IMR-90 (cell line): ENCODE measurements around the gene PSENEN. TPM values are rescaled to one million over a fixed set of nuclear protein-coding genes. Genes with fewer than 3 reads are reported as not detected.

ENCODE experiments used
- ATAC-seq: fragments of 200-7000 bp; cut with Tn5 transposase; 2 replicates; pipeline ENCODE4 v1.9.1; 2020; ENCODE audit warnings: low read depth, mild to moderate bottlenecking, moderate library complexity
- BruUV-seq: library from RNA; stranded (reverse); fragments of 400-500 nt; replicated peaks from 2 replicates; lab custom pipeline; 2021; lab: Mats Ljungman, UMichigan
- CTCF ChIA-PET: fragments of 300-600 bp; formaldehyde crosslinking; extraction: SDS; loops from one replicate; lab custom pipeline; 2021; ENCODE audit warnings: antibody characterized with exemption; lab: Yijun Ruan, JAX
- POLR2A ChIA-PET: fragments of 300-600 bp; sonication (Branson Sonifier 250); formaldehyde crosslinking; loops from one replicate; lab custom pipeline; 2022; ENCODE audit warnings: antibody characterized with exemption; ENCODE audit not compliant: unreplicated experiment; lab: Charles Lee
- DNase-seq: peaks from one replicate; pipeline ENCODE4 v3.0.0; 2013
- H2AFZ ChIP-seq: replicated peaks from 2 replicates; pipeline ENCODE3; 2013; ENCODE audit warnings: low read length, mild to moderate bottlenecking; ENCODE audit not compliant: poor library complexity
- H2AK5ac ChIP-seq: 2 replicates; pipeline ENCODE4 v1.6.1; 2013; ENCODE audit warnings: low read depth, low read length, inconsistent platforms
- H2AK9ac ChIP-seq: replicated peaks from 2 replicates; pipeline ENCODE3; 2013; ENCODE audit warnings: mild to moderate bottlenecking, low read depth, low read length, moderate library complexity; ENCODE audit not compliant: poor library complexity
- H2BK120ac ChIP-seq: 2 replicates; pipeline ENCODE4 v1.6.1; 2013; ENCODE audit warnings: low read depth, low read length, inconsistent platforms
- H2BK15ac ChIP-seq: 3 replicates; pipeline ENCODE4 v1.6.1; 2013; ENCODE audit warnings: low read depth, low read length, inconsistent platforms
- H2BK20ac ChIP-seq: 2 replicates; pipeline ENCODE4 v1.6.1; 2013; ENCODE audit warnings: low read depth, mild to moderate bottlenecking, inconsistent platforms, low read length, moderate library complexity
- H2BK5ac ChIP-seq: 2 replicates; pipeline ENCODE4 v1.6.1; 2013; ENCODE audit warnings: mild to moderate bottlenecking, low read depth, low read length, inconsistent platforms; ENCODE audit not compliant: poor library complexity, severe bottlenecking
- H3K14ac ChIP-seq: replicated peaks from 2 replicates; pipeline ENCODE4 v1.6.1; 2013; ENCODE audit warnings: low read depth, low read length, inconsistent platforms
- H3K18ac ChIP-seq: 2 replicates; pipeline ENCODE4 v1.6.1; 2013; ENCODE audit warnings: low read depth, low read length, control low read depth
- H3K23ac ChIP-seq: 2 replicates; pipeline ENCODE4 v1.6.1; 2013; ENCODE audit warnings: low read depth, low read length, inconsistent platforms
- H3K27ac ChIP-seq: 2 replicates; pipeline ENCODE4 v1.5.1; 2013; ENCODE audit warnings: mild to moderate bottlenecking, control low read depth, low read length; ENCODE audit not compliant: insufficient read depth
- H3K27me3 ChIP-seq: 2 replicates; pipeline ENCODE4 v1.6.1; 2013; ENCODE audit warnings: low read length; ENCODE audit not compliant: control insufficient read depth, insufficient read depth
- H3K36me3 ChIP-seq: 2 replicates; pipeline ENCODE4 v1.6.1; 2013; ENCODE audit warnings: low read length, mixed read lengths; ENCODE audit not compliant: control insufficient read depth, insufficient read depth
- H3K4ac ChIP-seq: 2 replicates; pipeline ENCODE4 v1.6.1; 2013; ENCODE audit warnings: low read depth, low read length, inconsistent platforms
- H3K4me1 ChIP-seq: 2 replicates; pipeline ENCODE4 v1.6.1; 2013; ENCODE audit warnings: low read length, mixed read lengths; ENCODE audit not compliant: control insufficient read depth, insufficient read depth
- H3K4me2 ChIP-seq: 2 replicates; pipeline ENCODE4 v1.6.1; 2013; ENCODE audit warnings: low read depth, mild to moderate bottlenecking, control low read depth, low read length, moderate library complexity
- H3K4me3 ChIP-seq: 2 replicates; pipeline ENCODE4 v1.5.1; 2013; ENCODE audit warnings: low read depth, mild to moderate bottlenecking, control low read depth, low read length, moderate library complexity; ENCODE audit not compliant: insufficient read depth
- H3K56ac ChIP-seq: 2 replicates; pipeline ENCODE4 v1.6.1; 2013; ENCODE audit warnings: low read length, inconsistent platforms; ENCODE audit not compliant: insufficient read depth; ENCODE audit errors: extremely low read depth
- H3K79me1 ChIP-seq, 2 experiments: 2 replicates each; pipeline ENCODE4 v1.6.1; 2013; ENCODE audit warnings: low read length in 2 of 2, inconsistent platforms in 1 of 2, low read depth in 1 of 2
- H3K9ac ChIP-seq: 2 replicates; pipeline ENCODE4 v1.6.1; 2013; ENCODE audit warnings: low read depth, low read length, control low read depth
- H3K9me1 ChIP-seq: 2 replicates; pipeline ENCODE4 v1.6.1; 2013; ENCODE audit warnings: low read length, inconsistent platforms; ENCODE audit not compliant: insufficient read depth
- H3K9me3 ChIP-seq: 2 replicates; pipeline ENCODE4 v1.6.1; 2013; ENCODE audit warnings: low read length; ENCODE audit not compliant: control insufficient read depth, insufficient read depth
- H4K20me1 ChIP-seq: 2 replicates; pipeline ENCODE4 v1.6.1; 2013; ENCODE audit warnings: low read length, inconsistent platforms; ENCODE audit not compliant: insufficient read depth
- H4K5ac ChIP-seq: 2 replicates; pipeline ENCODE4 v1.6.1; 2013; ENCODE audit warnings: mild to moderate bottlenecking, low read depth, low read length, control low read depth
- H4K8ac ChIP-seq, 2 experiments: 2 replicates each; pipeline ENCODE4 v1.6.1; 2013; ENCODE audit warnings: low read depth in 2 of 2, low read length in 2 of 2, control low read depth in 1 of 2, inconsistent platforms in 1 of 2
- H4K91ac ChIP-seq: 2 replicates; pipeline ENCODE4 v1.6.1; 2013; ENCODE audit warnings: low read depth, low read length, inconsistent platforms; ENCODE audit not compliant: insufficient read depth
- BHLHE40 ChIP-seq: fragments of 150-350 bp; IDR thresholded peaks from 2 replicates; pipeline ENCODE4 v1.6.1; 2016; ENCODE audit warnings: mild to moderate bottlenecking, low read depth, low read length
- CHD1 ChIP-seq: IDR thresholded peaks from 2 replicates; pipeline ENCODE4 v1.6.1; 2012; ENCODE audit warnings: low read depth, low read length, improper control_type of control experiment
- CTCF ChIP-seq: conservative IDR thresholded peaks from 2 replicates; pipeline ENCODE4 v1.5.1; 2012; ENCODE audit warnings: mild to moderate bottlenecking, low read depth, low read length, improper control_type of control experiment
- ELK1 ChIP-seq: fragments of 150-350 bp; IDR thresholded peaks from 2 replicates; pipeline ENCODE4 v1.6.1; 2016; ENCODE audit warnings: low read depth, mild to moderate bottlenecking, low read length, moderate library complexity, borderline replicate concordance
- FOS ChIP-seq: fragments of 150-350 bp; IDR thresholded peaks from 2 replicates; pipeline ENCODE4 v1.6.1; 2016; ENCODE audit warnings: low read depth, low read length
- MAFK ChIP-seq: IDR thresholded peaks from 2 replicates; pipeline ENCODE4 v1.6.1; 2012; ENCODE audit warnings: low read depth, low read length, improper control_type of control experiment
- MAZ ChIP-seq: IDR thresholded peaks from 2 replicates; pipeline ENCODE4 v1.6.1; 2012; ENCODE audit warnings: low read depth, mild to moderate bottlenecking, low read length, improper control_type of control experiment, moderate library complexity, borderline replicate concordance
- NFE2L2 ChIP-seq: fragments of 150-350 bp; IDR thresholded peaks from 2 replicates; pipeline ENCODE4 v1.6.1; 2016; ENCODE audit warnings: low read depth, mild to moderate bottlenecking, low read length
- SMC3 ChIP-seq: fragments of 150-350 bp; IDR thresholded peaks from 2 replicates; pipeline ENCODE4 v1.6.1; 2016; ENCODE audit warnings: low read depth, mild to moderate bottlenecking, antibody characterized with exemption, low read length, moderate library complexity
- USF2 ChIP-seq: fragments of 150-350 bp; IDR thresholded peaks from 2 replicates; pipeline ENCODE4 v1.6.1; 2017; ENCODE audit warnings: mild to moderate bottlenecking, antibody characterized with exemption, low read length, low read depth
- WGBS, 2 experiments: methylation state at CpG; one replicate each; pipeline versions ENCODE4 v1.1.5 to v1.1.7; 2013; ENCODE audit warnings: missing lambda C conversion rate in 2 of 2; ENCODE audit not compliant: insufficient read length in 1 of 2; ENCODE audit errors: extremely low coverage in 2 of 2; 5-methylcytosine and 5-hydroxymethylcytosine counted together
- dilution Hi-C: fragments of 300-500 bp; cut with HindIII; formaldehyde crosslinking; loops from one replicate; pipeline ENCODE4 v1.14.3; 2018; ENCODE audit warnings: low sequenced_read_pairs; ENCODE audit not compliant: unreplicated experiment
- in situ Hi-C: fragments of 300-500 bp; cut with MboI; formaldehyde crosslinking; loops from 3 replicates; pipeline ENCODE4 v1.14.3; 2019; ENCODE audit warnings: low sequenced_read_pairs, inconsistent platforms, mixed read lengths
- intact Hi-C: fragments of 100-400 bp; cut with micrococcal nuclease; formaldehyde crosslinking; loops from 2 replicates; pipeline ENCODE4 v1.10.0; 2022
- polyA plus RNA-seq, 3 experiments: library from polyadenylated mRNA; depleted of rRNA; stranded (reverse); fragments of >200 nt; gene quantifications; 2 replicates each; pipeline ENCODE4 v1.2.3, GENCODE V29; 2012; ENCODE audit warnings: low replicate concordance in 1 of 3
- total RNA-seq: library from RNA; depleted of rRNA; stranded (reverse); fragments of >200 nt; gene quantifications from 2 replicates; pipeline ENCODE4 v1.2.3, GENCODE V29; 2012

PSENEN gene
- total and polyA plus RNA-seq, 2 of the 4 experiments (the other 2 are of a cell fraction) = 9.0 to 47.0 TPM

GRCh38 chr19:35714601-35715354, 30.7 kb upstream of the PSENEN start (continued):
- no peak for TF ChIP-seq CHD1

- dilution Hi-C loops = no loop called here
- no CpG with 5 or more reads among the region's 7 CpGs for WGBS, 2 experiments
- H3K4ac ChIP-seq = no peak overlapping the region
- H4K91ac ChIP-seq = no peak overlapping the region
- H2AK9ac ChIP-seq = no peak overlapping the region
- ChIA-PET POLR2A (no interaction called here), CTCF (no interaction called here)
- no peak overlapping the region for H3K18ac ChIP-seq
- H2AFZ ChIP-seq = no peak overlapping the region
- H2BK20ac ChIP-seq = no peak overlapping the region
- peaks cover 3% of the 10 kb centered on the region; the same call in 1 of the 2 replicates for H3K36me3 ChIP-seq
- no peaks in the 10 kb centered on the region; the same call in 1 of the 2 replicates for H3K9me1 ChIP-seq
- DNase-seq = no peak
- ATAC-seq = no peak
- TF ChIP-seq CTCF = no peak
- TF ChIP-seq FOS = no peak
- TF ChIP-seq ELK1 = no peak
- TF ChIP-seq MAFK = no peak
- TF ChIP-seq MAZ = no peak
- no peak for TF ChIP-seq SMC3
- TF ChIP-seq BHLHE40 = no peak
- TF ChIP-seq NFE2L2 = no peak
- no peak for TF ChIP-seq USF2
- H2BK5ac ChIP-seq = no peak overlapping the region
- H2BK15ac ChIP-seq = no peak overlapping the region
- no peak overlapping the region for H3K4me3 ChIP-seq
- H3K56ac ChIP-seq = no peak overlapping the region
- H3K4me1 ChIP-seq = peaks cover 14% of the 10 kb centered on the region
- no peak overlapping the region for H4K8ac ChIP-seq
- no peak overlapping the region for H4K5ac ChIP-seq
- H2AK5ac ChIP-seq = no peak overlapping the region
- H3K4me2 ChIP-seq = no peak overlapping the region
- H3K79me1 ChIP-seq = peaks cover 4 to 30% of the 10 kb centered on the region in 2 experiments; a peak in 2 of 4 replicates
- no peaks in the 10 kb centered on the region for H3K27me3 ChIP-seq
- no peaks in the 10 kb centered on the region for H3K9me3 ChIP-seq
- no TSS peak for BruUV-seq
- no peak overlapping the region for H3K9ac ChIP-seq
- no peak overlapping the region for H3K14ac ChIP-seq
- no peak overlapping the region for H2BK120ac ChIP-seq
- in situ Hi-C loops = loop anchor here (5.0 kb wide), 1 partner anchor 168 kb away; the partner anchor contains the start of gene TMEM147
- intact Hi-C loops = no loop called here
- no peak overlapping the region for H3K23ac ChIP-seq
- peaks cover 13% of the 10 kb centered on the region for H4K20me1 ChIP-seq
- H3K27ac ChIP-seq = no peak overlapping the region
Observed at GRCh38 chr19:35715355-35715809, 30.1 kb upstream of the PSENEN start.
